H1 (cell line): ENCODE results near the gene CRYGN. TPM values are rescaled to one million over a fixed set of nuclear protein-coding genes. Genes with fewer than 3 reads are reported as not detected.

Experiments
- CTCF ChIA-PET: fragments of 300-600 bp; sonication (Branson Sonifier 250); formaldehyde crosslinking; loops from one replicate; lab custom pipeline; 2021; ENCODE audit not compliant: partially characterized antibody; lab: Charles Lee
- POLR2A ChIA-PET: fragments of 300-600 bp; sonication (Branson Sonifier 250); formaldehyde crosslinking; loops from one replicate; lab custom pipeline; 2021; ENCODE audit warnings: inconsistent platforms; ENCODE audit not compliant: partially characterized antibody; lab: Charles Lee
- DNase-seq, 2 experiments: peaks; one replicate each; pipeline versions ENCODE4 v3.0.0 to v3.0.0-alpha.2; 2010 to 2022; ENCODE audit warnings: low spot score in 2 of 2, low read depth in 1 of 2, mixed read lengths in 1 of 2
- FAIRE-seq: peaks from 2 replicates; lab custom pipeline; 2011; peaks lifted over from hg19 to GRCh38; lab: Jason Lieb, UNC
- H2AFZ ChIP-seq: 2 replicates; pipeline ENCODE4 v1.8.1; 2012; ENCODE audit warnings: low read length, inconsistent platforms
- H2AK5ac ChIP-seq: 2 replicates; pipeline ENCODE4 v1.6.1; 2013; ENCODE audit warnings: low read depth, low read length
- H2BK120ac ChIP-seq: replicated peaks from 2 replicates; pipeline ENCODE3; 2013; ENCODE audit warnings: low read depth, low read length, inconsistent platforms
- H2BK12ac ChIP-seq: 2 replicates; pipeline ENCODE4 v1.6.1; 2013; ENCODE audit warnings: low read depth, low read length
- H2BK15ac ChIP-seq: 2 replicates; pipeline ENCODE4 v1.6.1; 2013; ENCODE audit warnings: low read length
- H2BK20ac ChIP-seq: 2 replicates; pipeline ENCODE4 v1.6.1; 2013; ENCODE audit warnings: low read length
- H2BK5ac ChIP-seq: 2 replicates; pipeline ENCODE4 v1.6.1; 2013; ENCODE audit warnings: low read depth, low read length
- H3K14ac ChIP-seq: 2 replicates; pipeline ENCODE4 v1.6.1; 2013; ENCODE audit warnings: inconsistent platforms; ENCODE audit not compliant: insufficient read length
- H3K18ac ChIP-seq: 2 replicates; pipeline ENCODE4 v1.6.1; 2013; ENCODE audit warnings: low read length; ENCODE audit errors: extremely low read depth
- H3K23ac ChIP-seq: 2 replicates; pipeline ENCODE4 v1.6.1; 2013; ENCODE audit warnings: inconsistent platforms; ENCODE audit not compliant: insufficient read length
- H3K23me2 ChIP-seq: 2 replicates; pipeline ENCODE4 v1.6.1; 2013; ENCODE audit warnings: low read depth, low read length
- H3K27ac ChIP-seq: 2 replicates; pipeline ENCODE4 v1.6.1; 2011; ENCODE audit warnings: low read depth, low read length, inconsistent platforms
- H3K27me3 ChIP-seq, 4 experiments: replicated peaks in 1 of 4; 1 replicate in 1 of 4; 2 replicates in 3 of 4; pipeline versions ENCODE4 v1.6.1 to v1.8.1; 2011 to 2013; ENCODE audit warnings: low read length in 3 of 4, mild to moderate bottlenecking in 3 of 4, inconsistent platforms in 2 of 4, mixed read lengths in 2 of 4, moderate library complexity in 1 of 4; ENCODE audit not compliant: control insufficient read depth in 3 of 4, insufficient read depth in 3 of 4; ENCODE audit errors: extremely low read depth in 1 of 4
- H3K36me3 ChIP-seq, 4 experiments: 2 replicates each; pipeline versions ENCODE4 v1.6.1 to v1.8.1; 2011 to 2013; ENCODE audit warnings: mild to moderate bottlenecking in 4 of 4, low read length in 3 of 4, moderate library complexity in 2 of 4, control low read depth in 1 of 4, inconsistent platforms in 1 of 4; ENCODE audit not compliant: insufficient read depth in 4 of 4, control insufficient read depth in 2 of 4
- H3K4ac ChIP-seq: replicated peaks from 2 replicates; pipeline ENCODE3; 2013; ENCODE audit warnings: low read length, low read depth, mixed read lengths, inconsistent platforms; ENCODE audit not compliant: insufficient read length
- H3K4me1 ChIP-seq, 4 experiments: replicated peaks in 1 of 4; 1 replicate in 1 of 4; 2 replicates in 3 of 4; pipeline versions ENCODE4 v1.6.1 to v1.8.1; 2011 to 2013; ENCODE audit warnings: low read length in 3 of 4, inconsistent platforms in 2 of 4, mixed read lengths in 1 of 4; ENCODE audit not compliant: insufficient read depth in 4 of 4, control insufficient read depth in 3 of 4
- H3K4me2 ChIP-seq, 2 experiments: 2 replicates each; pipeline versions ENCODE4 v1.6.1 to v1.8.1; 2011 to 2013; ENCODE audit warnings: low read depth in 2 of 2, low read length in 2 of 2, control low read depth in 1 of 2, inconsistent platforms in 1 of 2, mild to moderate bottlenecking in 1 of 2; ENCODE audit not compliant: insufficient read depth in 1 of 2
- H3K4me3 ChIP-seq, 4 experiments: fragments of 200-600, 300-600 bp in 1 of 4; sonication (generic), shearing (Covaris generic), sonication (Bioruptor Twin) in 1 of 4; 2 replicates each; pipeline versions ENCODE4 v1.5.1 to v1.8.1; 2011 to 2016; ENCODE audit warnings: low read length in 4 of 4, low read depth in 3 of 4, control low read depth in 2 of 4, inconsistent platforms in 2 of 4, mild to moderate bottlenecking in 2 of 4, mixed read lengths in 1 of 4, moderate library complexity in 1 of 4; ENCODE audit not compliant: insufficient read depth in 2 of 4; ENCODE audit errors: extremely low read depth in 1 of 4
- H3K56ac ChIP-seq: replicated peaks from 2 replicates; pipeline ENCODE3; 2013; ENCODE audit warnings: low read depth, mild to moderate bottlenecking, mixed read lengths, low read length, inconsistent platforms; ENCODE audit not compliant: insufficient read length
- H3K79me1 ChIP-seq: 2 replicates; pipeline ENCODE4 v1.6.1; 2013; ENCODE audit warnings: low read depth, low read length, control low read depth
- H3K79me2 ChIP-seq, 2 experiments: 2 replicates each; pipeline versions ENCODE4 v1.6.1 to v1.8.1; 2012 to 2013; ENCODE audit warnings: low read length in 2 of 2, mild to moderate bottlenecking in 2 of 2, inconsistent platforms in 1 of 2; ENCODE audit not compliant: insufficient read depth in 2 of 2, control insufficient read depth in 1 of 2
- H3K9ac ChIP-seq, 4 experiments: replicated peaks in 1 of 4; 1 replicate in 1 of 4; 2 replicates in 3 of 4; pipeline versions ENCODE4 v1.6.1 to v1.8.1; 2011 to 2013; ENCODE audit warnings: low read depth in 3 of 4, low read length in 3 of 4, control low read depth in 2 of 4, mild to moderate bottlenecking in 2 of 4, moderate library complexity in 2 of 4, inconsistent platforms in 1 of 4; ENCODE audit errors: extremely low read depth in 1 of 4
- H3K9me3 ChIP-seq, 2 experiments: 2 replicates each; pipeline versions ENCODE4 v1.6.1 to v1.8.1; 2012 to 2013; ENCODE audit warnings: mild to moderate bottlenecking in 2 of 2, moderate library complexity in 2 of 2, control low read depth in 1 of 2, inconsistent platforms in 1 of 2, low read depth in 1 of 2, low read length in 1 of 2, mixed read lengths in 1 of 2; ENCODE audit not compliant: insufficient read depth in 2 of 2
- H4K20me1 ChIP-seq, 2 experiments: replicated peaks in 1 of 2; 2 replicates each; pipeline versions ENCODE3 to v1.8.1; 2011 to 2013; ENCODE audit warnings: inconsistent platforms in 2 of 2, low read length in 2 of 2, mild to moderate bottlenecking in 1 of 2; ENCODE audit not compliant: insufficient read depth in 2 of 2, control insufficient read depth in 1 of 2
- H4K5ac ChIP-seq: 2 replicates; pipeline ENCODE4 v1.6.1; 2013; ENCODE audit warnings: low read length, low read depth, mixed read lengths, inconsistent platforms; ENCODE audit not compliant: insufficient read length
- H4K8ac ChIP-seq: 2 replicates; pipeline ENCODE4 v1.8.0; 2013; ENCODE audit warnings: mild to moderate bottlenecking, moderate library complexity, low read length, inconsistent platforms; ENCODE audit not compliant: insufficient read depth; ENCODE audit errors: extremely low read depth
- H4K91ac ChIP-seq: replicated peaks from 2 replicates; pipeline ENCODE3; 2013; ENCODE audit warnings: low read length, mixed read lengths, inconsistent platforms; ENCODE audit not compliant: insufficient read length
- WGBS, 2 experiments: shearing (Covaris generic) in 1 of 2; methylation state at CpG; one replicate each; pipeline versions ENCODE4 v1.1.6 to v1.1.7; 2013 to 2015; ENCODE audit warnings: low lambda C conversion rate in 2 of 2, mixed read lengths in 2 of 2, inconsistent platforms in 1 of 2, low coverage in 1 of 2, missing lambda C conversion rate in 1 of 2; ENCODE audit not compliant: insufficient replicate concordance in 2 of 2, insufficient coverage in 1 of 2, insufficient read length in 1 of 2; ENCODE audit errors: extremely low coverage in 1 of 2, missing lambda C conversion rate in 1 of 2; 5-methylcytosine and 5-hydroxymethylcytosine counted together
- polyA plus RNA-seq, 7 experiments: library from polyadenylated mRNA; depleted of rRNA in 3 of 7; stranded (reverse) in 5 of 7; unstranded in 2 of 7; fragments of >200 nt in 5 of 7; fragments of 200-250 nt in 2 of 7; gene quantifications; 1 replicate in 5 of 7; 2 replicates in 1 of 7; 4 replicates in 1 of 7; pipeline versions ENCODE4 v1.2.1 to v1.2.3, GENCODE V29; 2011 to 2013; ENCODE audit warnings: missing spikeins in 2 of 7, mixed read lengths in 2 of 7
- total RNA-seq: library from RNA; stranded (reverse); fragmentation: NEBNext Ultra II Directional; extraction: Animal tissue kit (Norgen Biotek cat#: 25700); gene quantifications from 2 replicates; pipeline ENCODE4 v1.2.1, GENCODE V29; 2021

The CRYGN gene
- total and polyA plus RNA-seq, 2 of the 8 experiments (the other 6 are each of a cell fraction or from before 2014, with no cell fraction given) = 0.98 to 1.6 TPM

DNA sequence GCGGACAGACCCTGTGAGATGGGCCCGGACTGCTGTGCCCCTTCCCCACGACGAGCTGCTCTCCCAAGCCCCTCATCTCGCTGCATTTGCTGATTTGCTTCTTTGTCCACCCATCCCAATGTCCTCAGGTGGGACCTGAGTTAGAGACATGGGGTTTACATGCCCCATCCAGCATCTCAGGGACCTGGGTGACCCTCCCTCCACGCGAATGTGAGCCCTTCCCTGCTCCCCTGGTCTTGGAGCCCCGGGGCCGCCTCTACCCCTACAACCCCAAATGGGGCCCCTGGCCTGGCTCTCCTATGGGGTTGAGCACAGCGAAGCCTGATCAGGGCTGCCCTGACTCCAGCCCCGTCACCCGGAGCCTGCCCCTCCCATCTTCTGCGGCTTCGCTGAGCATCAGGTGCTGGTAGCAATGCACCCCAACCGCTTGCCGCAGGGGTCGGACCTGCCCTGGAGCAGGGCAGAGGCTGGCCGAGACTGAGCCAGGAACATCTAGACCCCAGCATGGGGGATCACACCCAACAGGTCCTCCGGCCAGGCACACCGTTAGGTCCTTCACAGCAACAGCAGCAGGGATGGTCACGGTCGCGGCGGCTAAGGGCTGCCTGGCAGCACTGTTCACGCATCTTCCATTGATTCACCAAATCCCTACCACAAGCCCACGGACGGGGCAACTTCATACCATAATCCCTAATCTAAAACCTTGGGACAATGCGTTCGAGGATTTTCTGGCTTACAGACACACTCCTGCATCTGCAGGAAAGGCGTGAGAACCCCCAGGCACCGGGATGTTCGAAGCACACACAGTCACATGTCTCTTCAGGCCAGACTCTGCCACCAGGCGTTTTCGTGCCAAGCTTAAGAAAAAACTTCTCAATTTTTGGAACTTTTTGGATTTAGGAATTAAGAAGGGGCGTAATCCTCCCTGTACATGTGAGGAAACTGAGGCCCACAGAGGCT is 45.6 kb downstream of the CRYGN start:
- Histone ChIP-seq H2BK20ac (no peak overlapping the region), H3K23me2 (peaks cover 7% of the 10 kb centered on the region; the same call in 1 of the 2 replicates), H4K20me1 (peaks cover 0 to 5% of the 10 kb centered on the region in 2 experiments), H2BK12ac (0 out of 2 replicates have a peak overlapping the region, but pooled peaks have one; percentile 50), H4K91ac (no peak overlapping the region), H3K18ac (0 out of 2 replicates have a peak overlapping the region, but pooled peaks have one; percentile 28), H3K79me2 (no peaks in the 10 kb centered on the region), H3K36me3 (peaks cover 0 to 7% (median 1%) of the 10 kb centered on the region in 4 experiments; a peak in 2 of 8 replicates), H3K4me3 (no peak overlapping the region), H3K27ac (no peak overlapping the region), H3K79me1 (no peaks in the 10 kb centered on the region), H2AK5ac (peak overlapping the region; percentile 65; the same call in 1 of the 2 replicates), H4K5ac (no peak overlapping the region), H4K8ac (no peak overlapping the region), H3K23ac (no peak overlapping the region), H3K4me2 (no peak overlapping the region), H3K27me3 (no peaks in the 10 kb centered on the region), H3K4me1 (peaks cover 0 to 13% (median 4%) of the 10 kb centered on the region in 4 experiments; a peak in 6 of 7 replicates), H2BK5ac (no peak overlapping the region), H2BK15ac (no peak overlapping the region; the same call in 1 of the 2 replicates), H3K56ac (no peak overlapping the region), H3K9me3 (no peaks in the 10 kb centered on the region), H2BK120ac (no peak overlapping the region), H3K9ac (no peak overlapping the region), H3K14ac (no peak overlapping the region), H3K4ac (no peak overlapping the region), H2AFZ (no peak overlapping the region)
- 91% methylated on average over 34 of the region's 35 CpGs; no CpG with 5 or more reads in 1 of the 2 experiments for WGBS, 2 experiments
- no peak for DNase-seq
- FAIRE-seq = no peak
- CTCF ChIA-PET = interaction anchor here (0.7 to 3.8 kb wide), 5 partner anchors 14 to 114 kb away, joined by 4 to 10 read pairs (median 4); no protein-coding TSS in a partner anchor
- POLR2A ChIA-PET = no interaction called here
